HFF-Myc (cell line): ENCODE results near the gene DNAI2.

Experiments used
- DNase-seq: peaks from one replicate; pipeline ENCODE4 v3.0.0-alpha.2; 2011; ENCODE audit warnings: low read depth; ENCODE audit errors: extremely low read depth
- H3K4me3 ChIP-seq: replicated peaks from 2 replicates; pipeline ENCODE4 v1.5.1; 2011; ENCODE audit warnings: low read depth, mild to moderate bottlenecking, control low read depth, low read length
- CTCF ChIP-seq: IDR thresholded peaks from 2 replicates; pipeline ENCODE4 v1.5.1; 2012; ENCODE audit warnings: mild to moderate bottlenecking, low read depth, low read length, control low read depth; ENCODE audit errors: missing control alignments

DNAI2 gene

GRCh38 chr17:74274060-74274708, at the start of gene DNAI2:
TSS of gene DNAI2 (plus strand) at chr17:74274234. CDS start at chr17:74281818, 7,584 bp downstream.
- DNase-seq: no peak
- TF ChIP-seq CTCF: no peak
- no peak within 1 kb of the TSS for H3K4me3 ChIP-seq

GRCh38 chr17:74224959-74225725, 48.9 kb upstream of the DNAI2 start:
- DNase-seq: no peak
- no peak overlapping the region for H3K4me3 ChIP-seq
- TF ChIP-seq CTCF: no peak

GRCh38 chr17:74226252-74226651, 47.8 kb upstream of the DNAI2 start:
- no peak for TF ChIP-seq CTCF
- no peak for DNase-seq

GRCh38 chr17:74227271-74228080, 46.6 kb upstream of the DNAI2 start:
- no peak for TF ChIP-seq CTCF
- no peak overlapping the region for H3K4me3 ChIP-seq
- DNase-seq: no peak

More at GRCh38 chr17:74226252-74226651, 47.8 kb upstream of the DNAI2 start:
- H3K4me3 ChIP-seq: no peak overlapping the region

GRCh38 chr17:74228306-74228978, 45.6 kb upstream of the DNAI2 start:
- H3K4me3 ChIP-seq: no peak overlapping the region
- DNase-seq: no peak
- no peak for TF ChIP-seq CTCF

GRCh38 chr17:74230896-74231295, 43.1 kb upstream of the DNAI2 start:
- no peak overlapping the region for H3K4me3 ChIP-seq
- DNase-seq: no peak
- TF ChIP-seq CTCF: no peak
